HEK293 (cell line): Measurements from ENCODE around the gene MXRA8.

Experiments used
- AEBP2 ChIP-seq: fragments of 450-650 bp; formaldehyde crosslinking; IDR thresholded peaks from 2 replicates; pipeline ENCODE4 v1.5.1; 2016; ENCODE audit warnings: missing biosample characterization, missing genetic modification characterization, borderline replicate concordance
- HOXD13 ChIP-seq: sonication (generic); formaldehyde crosslinking; IDR thresholded peaks from 2 replicates; pipeline ENCODE4 v1.8.0; 2022; ENCODE audit warnings: missing genetic modification reagents, borderline replicate concordance
- MEIS1 ChIP-seq: sonication (generic); formaldehyde crosslinking; IDR thresholded peaks from 2 replicates; pipeline ENCODE4 v1.8.1; 2022; ENCODE audit warnings: missing genetic modification reagents, mild to moderate bottlenecking, borderline replicate concordance
- MYNN ChIP-seq: fragments of 450-650 bp; formaldehyde crosslinking; IDR thresholded peaks from 2 replicates; pipeline ENCODE4 v1.5.1; 2016; ENCODE audit warnings: missing biosample characterization, missing genetic modification characterization, borderline replicate concordance
- SP3 ChIP-seq: fragments of 450-650 bp; formaldehyde crosslinking; IDR thresholded peaks from 2 replicates; pipeline ENCODE4 v1.5.1; 2016; ENCODE audit warnings: missing biosample characterization, missing genetic modification characterization
- ZBTB10 ChIP-seq: fragments of 450-650 bp; formaldehyde crosslinking; IDR thresholded peaks from 2 replicates; pipeline ENCODE4 v1.5.1; 2016; ENCODE audit warnings: missing biosample characterization, missing genetic modification characterization
- ZBTB20 ChIP-seq: fragments of 450-650 bp; formaldehyde crosslinking; IDR thresholded peaks from 2 replicates; pipeline ENCODE4 v1.5.1; 2016; ENCODE audit warnings: missing biosample characterization, missing genetic modification characterization
- ZNF114 ChIP-seq: fragments of 450-650 bp; formaldehyde crosslinking; IDR thresholded peaks from 2 replicates; pipeline ENCODE4 v1.5.0; 2017; ENCODE audit warnings: missing biosample characterization, missing genetic modification characterization
- ZNF121 ChIP-seq: fragments of 450-650 bp; formaldehyde crosslinking; IDR thresholded peaks from 2 replicates; pipeline ENCODE4 v1.5.1; 2016; ENCODE audit warnings: missing biosample characterization, missing genetic modification characterization
- ZNF148 ChIP-seq: fragments of 450-650 bp; formaldehyde crosslinking; IDR thresholded peaks from 2 replicates; pipeline ENCODE4 v1.5.0; 2017; ENCODE audit warnings: missing biosample characterization, missing genetic modification characterization, borderline replicate concordance
- ZNF155 ChIP-seq: fragments of 450-650 bp; formaldehyde crosslinking; IDR thresholded peaks from 2 replicates; pipeline ENCODE4 v1.5.1; 2016; ENCODE audit warnings: missing biosample characterization, missing genetic modification characterization
- ZNF169 ChIP-seq: fragments of 450-650 bp; formaldehyde crosslinking; IDR thresholded peaks from 2 replicates; pipeline ENCODE4 v1.5.1; 2016; ENCODE audit warnings: missing biosample characterization, missing genetic modification characterization
- ZNF18 ChIP-seq: fragments of 450-650 bp; formaldehyde crosslinking; IDR thresholded peaks from 2 replicates; pipeline ENCODE4 v1.5.1; 2016; ENCODE audit warnings: missing biosample characterization, missing genetic modification characterization
- ZNF211 ChIP-seq: fragments of 450-650 bp; formaldehyde crosslinking; IDR thresholded peaks from 2 replicates; pipeline ENCODE4 v1.5.1; 2016; ENCODE audit warnings: low read depth, missing biosample characterization, missing genetic modification characterization
- ZNF266 ChIP-seq: fragments of 450-650 bp; formaldehyde crosslinking; IDR thresholded peaks from 2 replicates; pipeline ENCODE4 v1.5.1; 2016; ENCODE audit warnings: missing biosample characterization, missing genetic modification characterization, low read depth
- ZNF280C ChIP-seq: fragments of 450-650 bp; formaldehyde crosslinking; IDR thresholded peaks from 2 replicates; pipeline ENCODE4 v1.5.1; 2016; ENCODE audit warnings: missing biosample characterization, missing genetic modification characterization
- ZNF398 ChIP-seq: fragments of 450-650 bp; formaldehyde crosslinking; IDR thresholded peaks from 2 replicates; pipeline ENCODE4 v1.5.1; 2017; ENCODE audit warnings: missing biosample characterization, missing genetic modification characterization
- ZNF561 ChIP-seq: fragments of 450-650 bp; IDR thresholded peaks from 2 replicates; pipeline ENCODE4 v1.5.1; 2018; ENCODE audit warnings: missing biosample characterization, missing genetic modification characterization, borderline replicate concordance
- ZNF585B ChIP-seq: fragments of 450-650 bp; formaldehyde crosslinking; IDR thresholded peaks from 2 replicates; pipeline ENCODE4 v1.5.1; 2016; ENCODE audit warnings: missing biosample characterization, missing genetic modification characterization
- ZNF707 ChIP-seq: fragments of 450-650 bp; formaldehyde crosslinking; IDR thresholded peaks from 2 replicates; pipeline ENCODE4 v1.5.1; 2016; ENCODE audit warnings: missing biosample characterization, missing genetic modification characterization
- ZNF776 ChIP-seq: fragments of 450-650 bp; formaldehyde crosslinking; IDR thresholded peaks from 2 replicates; pipeline ENCODE4 v1.5.0; 2017; ENCODE audit warnings: missing biosample characterization, missing genetic modification characterization, borderline replicate concordance
- ZNF830 ChIP-seq: fragments of 450-650 bp; IDR thresholded peaks from 2 replicates; pipeline ENCODE4 v1.5.0; 2018; ENCODE audit warnings: missing biosample characterization, missing genetic modification characterization, low read depth, mild to moderate bottlenecking, moderate library complexity

MXRA8 gene

GRCh38 chr1:1353389-1354151, 4.8 kb downstream of the MXRA8 start (continued):
- TF ChIP-seq ZNF18 (tag by site-specific recombination) (no peak), MEIS1 (CRISPR knock-in tag) (no peak), ZNF585B (tag by site-specific recombination) (no peak), ZNF398 (tag by site-specific recombination) (no peak; the same call in 1 of the 2 replicates), ZNF155 (no peak), ZNF280C (tag by site-specific recombination) (no peak), SP3 (tag by site-specific recombination) (no peak), ZNF266 (tag by site-specific recombination) (no peak), ZNF121 (tag by site-specific recombination) (no peak), AEBP2 (tag by site-specific recombination) (no peak), ZBTB10 (tag by site-specific recombination) (no peak), ZNF707 (tag by site-specific recombination) (no peak), HOXD13 (no peak), ZNF776 (tag by site-specific recombination) (no peak), MYNN (tag by site-specific recombination) (no peak), ZNF148 (no peak), ZNF561 (tag by site-specific recombination) (no peak), ZNF169 (tag by site-specific recombination) (no peak), ZNF114 (tag by site-specific recombination) (no peak), ZBTB20 (tag by site-specific recombination) (peak; percentile 81), ZNF830 (tag by site-specific recombination) (no peak), ZNF211 (tag by site-specific recombination) (no peak)
